ENCODE results near the gene LRP5.

- TF ChIP-seq TCF7 (CRISPR knock-in tag; IDR thresholded peaks at IDR 0.05; ENCODE audit: low read depth) (no peak), CTCF (IDR thresholded peaks at IDR 0.05) (no peak), JUN (CRISPR knock-in tag; IDR thresholded peaks at IDR 0.05) (no peak), MAX (CRISPR knock-in tag; IDR thresholded peaks at IDR 0.05) (no peak), NR1H2 (CRISPR knock-in tag; IDR thresholded peaks at IDR 0.05) (no peak), FOXK1 (CRISPR knock-in tag; IDR thresholded peaks at IDR 0.05) (no peak), NFYB (CRISPR knock-in tag; conservative IDR thresholded peaks at IDR 0.05; ENCODE audit: low read depth) (no peak), ARID4B (CRISPR knock-in tag; IDR thresholded peaks at IDR 0.05; ENCODE audit: borderline replicate concordance) (no peak), ZNF121 (CRISPR knock-in tag; IDR thresholded peaks at IDR 0.05) (no peak), ATF2 (CRISPR knock-in tag; IDR thresholded peaks at IDR 0.05; ENCODE audit: borderline replicate concordance, low read depth) (no peak), SP1 (CRISPR knock-in tag; conservative IDR thresholded peaks at IDR 0.05) (no peak), PRDM15 (CRISPR knock-in tag; IDR thresholded peaks at IDR 0.05) (no peak)
Measured at GRCh38 chr11:68282861-68283230, 29.5 kb upstream of the LRP5 start.

Measured in WTC11 (cell line).